ENCODE data around the gene KLRG1. TPM values are rescaled to one million over a fixed set of nuclear protein-coding genes. Genes with fewer than 3 reads are reported as not detected.

KLRG1 gene
- polyA plus RNA-seq, 1 donor from 2014 or later: 4.7 TPM

GRCh38 chr12:8987685-8988084 lies 1.7 kb upstream of the KLRG1 start:
- Histone ChIP-seq H3K9ac (ENCODE audit: low read length) (no peak overlapping the region), H3F3A (ENCODE audit: insufficient read depth, low read length, poor library complexity, severe bottlenecking) (no peaks in the 10 kb centered on the region), H3K9me3 (ENCODE audit: low read length) (no peaks in the 10 kb centered on the region), H3K27me3 (ENCODE audit: insufficient read depth, low read depth, low read length) (no peaks in the 10 kb centered on the region), H3K9me2 (ENCODE audit: insufficient read depth, low read length) (no peaks in the 10 kb centered on the region), H3K4me3 (ENCODE audit: low read length) (no peak overlapping the region), H3K4me2 (ENCODE audit: low read length) (no peak overlapping the region), H4K20me1 (ENCODE audit: insufficient read depth) (no peaks in the 10 kb centered on the region), H3K79me2 (replicated peaks; ENCODE audit: insufficient read depth, low read length) (no peaks in the 10 kb centered on the region), H3K27ac (ENCODE audit: low read length) (no peak overlapping the region), H2AFZ (ENCODE audit: low read depth, low read length) (no peak overlapping the region), H3K36me3 (ENCODE audit: insufficient read depth, low read length) (no peaks in the 10 kb centered on the region)
- TF ChIP-seq MXI1 (conservative IDR thresholded peaks at IDR 0.05; ENCODE audit: poor library complexity, severe bottlenecking) (no peak), REST (IDR thresholded peaks at IDR 0.05; ENCODE audit: borderline replicate concordance) (no peak), RAD21 (conservative IDR thresholded peaks at IDR 0.05) (no peak), EZH2 (IDR thresholded peaks at IDR 0.05; ENCODE audit: borderline replicate concordance, insufficient read depth, low read length, poor library complexity, severe bottlenecking) (no peak), SMC3 (conservative IDR thresholded peaks at IDR 0.05; ENCODE audit: poor library complexity) (no peak), TAF1 (IDR thresholded peaks at IDR 0.05; ENCODE audit: low read depth) (no peak), CTCF (IDR thresholded peaks at IDR 0.05; ENCODE audit: poor library complexity, severe bottlenecking) (no peak), POLR2AphosphoS5 (IDR thresholded peaks at IDR 0.05) (no peak), EP300 (conservative IDR thresholded peaks at IDR 0.05; ENCODE audit: poor library complexity, severe bottlenecking) (no peak)

- Histone ChIP-seq H3K9me2 (ENCODE audit: insufficient read depth, low read length) (no peaks in the 10 kb centered on the region), H2AFZ (ENCODE audit: low read depth, low read length) (no peak overlapping the region), H4K20me1 (ENCODE audit: insufficient read depth) (no peaks in the 10 kb centered on the region), H3K79me2 (replicated peaks; ENCODE audit: insufficient read depth, low read length) (no peaks in the 10 kb centered on the region), H3K9me3 (ENCODE audit: low read length) (no peaks in the 10 kb centered on the region), H3K27me3 (ENCODE audit: insufficient read depth, low read depth, low read length) (no peaks in the 10 kb centered on the region), H3K36me3 (ENCODE audit: insufficient read depth, low read length) (no peaks in the 10 kb centered on the region), H3K4me3 (ENCODE audit: low read length) (no peak overlapping the region), H3F3A (ENCODE audit: insufficient read depth, low read length, poor library complexity, severe bottlenecking) (no peaks in the 10 kb centered on the region), H3K9ac (ENCODE audit: low read length) (no peak overlapping the region), H3K27ac (ENCODE audit: low read length) (no peak overlapping the region), H3K4me2 (ENCODE audit: low read length) (no peak overlapping the region)
- TF ChIP-seq EZH2 (IDR thresholded peaks at IDR 0.05; ENCODE audit: borderline replicate concordance, insufficient read depth, low read length, poor library complexity, severe bottlenecking) (no peak), EP300 (conservative IDR thresholded peaks at IDR 0.05; ENCODE audit: poor library complexity, severe bottlenecking) (no peak), REST (IDR thresholded peaks at IDR 0.05; ENCODE audit: borderline replicate concordance) (no peak), TAF1 (IDR thresholded peaks at IDR 0.05; ENCODE audit: low read depth) (no peak), SMC3 (conservative IDR thresholded peaks at IDR 0.05; ENCODE audit: poor library complexity) (no peak), CTCF (IDR thresholded peaks at IDR 0.05; ENCODE audit: poor library complexity, severe bottlenecking) (no peak), MXI1 (conservative IDR thresholded peaks at IDR 0.05; ENCODE audit: poor library complexity, severe bottlenecking) (no peak), POLR2AphosphoS5 (IDR thresholded peaks at IDR 0.05) (no peak), RAD21 (conservative IDR thresholded peaks at IDR 0.05) (no peak)
These were observed 2.3 kb downstream of the KLRG1 start for GRCh38 chr12:8991371-8992345.

Measured in neural cell (in vitro differentiated cells).